ENCODE measurements around the gene ADTRP.

DNA sequence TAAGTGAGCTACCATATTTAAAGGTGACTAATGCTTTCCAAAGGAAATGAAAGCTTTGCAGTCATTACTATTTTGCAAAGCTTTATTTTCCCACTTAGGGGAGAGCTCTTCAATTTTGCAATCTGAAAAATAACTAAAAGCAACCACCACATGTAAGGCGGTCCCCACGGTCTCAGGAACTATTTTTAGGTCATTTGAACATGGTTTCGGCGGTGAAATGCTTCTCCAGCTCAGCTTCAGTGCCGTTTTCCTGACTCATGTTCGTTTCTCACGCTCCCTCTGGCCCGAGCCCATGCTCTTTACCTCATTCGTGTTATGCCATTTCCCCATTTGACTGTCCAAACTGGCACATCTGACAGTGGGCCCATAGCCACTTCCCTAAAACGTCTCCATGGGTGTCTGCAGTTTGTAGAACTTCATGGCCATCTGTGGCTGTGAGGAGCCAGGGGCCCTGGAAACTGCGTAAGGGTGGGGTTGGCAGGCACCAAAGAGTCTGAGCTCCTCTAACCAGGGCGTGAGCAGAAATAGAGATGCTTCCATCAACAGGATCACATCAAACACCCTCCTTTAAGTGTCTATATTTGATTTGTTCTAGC lies 46.5 kb downstream of the ADTRP start:
- TF ChIP-seq TCF7L2 (IDR thresholded peaks at IDR 0.05; ENCODE audit: borderline replicate concordance, extremely low read depth, insufficient read depth, insufficient read length): no peak
- no peak for TF ChIP-seq ELF1 (IDR thresholded peaks at IDR 0.05; ENCODE audit: borderline replicate concordance, low read depth)
- TF ChIP-seq, protein P1, sequence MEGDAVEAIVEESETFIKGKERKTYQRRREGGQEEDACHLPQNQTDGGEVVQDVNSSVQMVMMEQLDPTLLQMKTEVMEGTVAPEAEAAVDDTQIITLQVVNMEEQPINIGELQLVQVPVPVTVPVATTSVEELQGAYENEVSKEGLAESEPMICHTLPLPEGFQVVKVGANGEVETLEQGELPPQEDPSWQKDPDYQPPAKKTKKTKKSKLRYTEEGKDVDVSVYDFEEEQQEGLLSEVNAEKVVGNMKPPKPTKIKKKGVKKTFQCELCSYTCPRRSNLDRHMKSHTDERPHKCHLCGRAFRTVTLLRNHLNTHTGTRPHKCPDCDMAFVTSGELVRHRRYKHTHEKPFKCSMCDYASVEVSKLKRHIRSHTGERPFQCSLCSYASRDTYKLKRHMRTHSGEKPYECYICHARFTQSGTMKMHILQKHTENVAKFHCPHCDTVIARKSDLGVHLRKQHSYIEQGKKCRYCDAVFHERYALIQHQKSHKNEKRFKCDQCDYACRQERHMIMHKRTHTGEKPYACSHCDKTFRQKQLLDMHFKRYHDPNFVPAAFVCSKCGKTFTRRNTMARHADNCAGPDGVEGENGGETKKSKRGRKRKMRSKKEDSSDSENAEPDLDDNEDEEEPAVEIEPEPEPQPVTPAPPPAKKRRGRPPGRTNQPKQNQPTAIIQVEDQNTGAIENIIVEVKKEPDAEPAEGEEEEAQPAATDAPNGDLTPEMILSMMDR (IDR thresholded peaks at IDR 0.05 in 2 of 3, conservative IDR thresholded peaks at IDR 0.05 in 1 of 3; ENCODE audit: borderline replicate concordance in 1 of 3, insufficient read depth in 1 of 3, low read depth in 2 of 3, low read length in 2 of 3): no peak
- TF ChIP-seq POLR2AphosphoS5 (IDR thresholded peaks at IDR 0.05; ENCODE audit: low read depth, low read length): no peak

Measured in HCT116 (cell line).